NCI-H1092 (cell line): ENCODE results near the gene PIP4K2B.
A peak's percentile ranks its signal among the peaks of the same experiment; 100 is the strongest.
"Not testable (repeated sequence)": the region's sequence is repeated elsewhere in the genome, so short reads cannot be mapped to it uniquely, and the experiment has no call there.

ENCODE experiments used
- DNase-seq: peaks from one replicate; lab custom pipeline; 2025; lab: John Stamatoyannopoulos, UW

PIP4K2B gene

GRCh38 chr17:38799501-38800236, at the start of gene PIP4K2B:
Gene PIP4K2B, minus strand, starts transcription at chr17:38799556. Its CDS starts 132 bp downstream, at chr17:38799424.
- DNase-seq, result peak; percentile 97

GRCh38 chr17:38848557-38848891, 49.2 kb upstream of the PIP4K2B start:
- no peak for DNase-seq

- DNase-seq, result no peak
Measured at GRCh38 chr17:38844261-38844757, 45.0 kb upstream of the PIP4K2B start.

- no peak for DNase-seq
Measured at GRCh38 chr17:38825762-38826247, 26.4 kb upstream of the PIP4K2B start.

GRCh38 chr17:38824899-38825761, 25.8 kb upstream of the PIP4K2B start, which contains the start of gene CWC25:
Gene CWC25, minus strand, starts transcription at chr17:38825321. Its CDS starts 138 bp downstream, at chr17:38825183.
- peak; percentile 84 for DNase-seq

GRCh38 chr17:38815576-38816193, 16.3 kb upstream of the PIP4K2B start:
- no peak for DNase-seq

GRCh38 chr17:38809828-38810227, 10.5 kb upstream of the PIP4K2B start:
- DNase-seq, result no peak

- DNase-seq, result no peak
Measured at GRCh38 chr17:38800237-38800760, 943 bp upstream of the PIP4K2B start.

GRCh38 chr17:38798614-38799500, 499 bp downstream of the PIP4K2B start:
- no peak for DNase-seq

- no peak for DNase-seq
Measured at GRCh38 chr17:38797828-38798227, 1.5 kb downstream of the PIP4K2B start.

GRCh38 chr17:38797158-38797490, 2.2 kb downstream of the PIP4K2B start:
- DNase-seq, result no peak

- no peak for DNase-seq
Measured at GRCh38 chr17:38796451-38797157, 2.8 kb downstream of the PIP4K2B start.

- DNase-seq, result no peak
Measured at GRCh38 chr17:38794221-38794620, 5.1 kb downstream of the PIP4K2B start.

- DNase-seq, result no peak
Measured at GRCh38 chr17:38791162-38791561, 8.2 kb downstream of the PIP4K2B start.

GRCh38 chr17:38790148-38790707, 9.1 kb downstream of the PIP4K2B start:
- not testable (repeated sequence) for DNase-seq

- DNase-seq, result no peak
Measured at GRCh38 chr17:38789185-38789584, 10.2 kb downstream of the PIP4K2B start.

GRCh38 chr17:38787999-38788398, 11.4 kb downstream of the PIP4K2B start:
- not testable (repeated sequence) for DNase-seq

GRCh38 chr17:38786372-38786771, 13.0 kb downstream of the PIP4K2B start:
- DNase-seq, result no peak

- no peak for DNase-seq
Measured at GRCh38 chr17:38783227-38783626, 16.1 kb downstream of the PIP4K2B start.
